Right cardiac atrium (tissue), 5 donors: ENCODE measurements around the gene F8A2. TPM values are rescaled to one million over a fixed set of nuclear protein-coding genes. Genes with fewer than 3 reads are reported as not detected.
"Not testable (repeated sequence)": the region's sequence is repeated elsewhere in the genome, so short reads cannot be mapped to it uniquely, and the experiment has no call there.

Experiments
- ATAC-seq, 2 donors: fragments of 200-7000 bp; cut with Tn5 transposase; one replicate each; pipeline versions ENCODE4 v1.8.0 to v1.9.1; 2020; ENCODE audit warnings: moderate library complexity in 2 of 2, mild to moderate bottlenecking in 1 of 2
- DNase-seq, 3 donors: peaks; one replicate each; pipeline ENCODE4 v3.0.0-alpha.2; 2020
- H3K27ac ChIP-seq: one replicate; pipeline ENCODE4 v1.5.1; 2013; ENCODE audit warnings: mild to moderate bottlenecking, low read length, control low read depth, moderate library complexity
- H3K27me3 ChIP-seq: one replicate; pipeline ENCODE4 v1.6.1; 2013; ENCODE audit not compliant: control insufficient read depth, insufficient read depth
- H3K4me1 ChIP-seq: one replicate; pipeline ENCODE4 v1.6.1; 2013; ENCODE audit warnings: low read length; ENCODE audit not compliant: control insufficient read depth, insufficient read depth
- H3K4me3 ChIP-seq: one replicate; pipeline ENCODE4 v1.5.1; 2013; ENCODE audit warnings: low read length, control low read depth
- H3K9me3 ChIP-seq: one replicate; pipeline ENCODE4 v1.6.1; 2013; ENCODE audit warnings: low read length; ENCODE audit not compliant: control insufficient read depth
- WGBS: extraction: QIAGEN DNeasy Blood & Tissue Kit; methylation state at CpG from one replicate; pipeline ENCODE4 v1.1.7; 2013; 5-methylcytosine and 5-hydroxymethylcytosine counted together
- intact Hi-C, 4 donors: fragments of 100-400 bp; cut with DNase I; formaldehyde crosslinking; loops; one replicate each; pipeline versions ENCODE4 v1.11.0 to v1.14.0; 2022 to 2023
- microRNA-seq, 2 donors: library from miRNA; unstranded; fragments of <30 nt; microRNA quantifications; one replicate each; pipeline ENCODE4 v1.2.0, GENCODE V29; 2020 to 2021
- polyA plus RNA-seq: library from polyadenylated mRNA; stranded (reverse); fragments of 200-250 nt; gene quantifications from one replicate; pipeline ENCODE4 v1.2.3, GENCODE V29; 2013
- total RNA-seq, 4 donors: library from RNA; stranded (reverse); fragmentation: NEBNext Ultra II Directional; extraction: Animal tissue kit (Norgen Biotek cat#: 25700); gene quantifications; one replicate each; pipeline ENCODE4 v1.2.1, GENCODE V29; 2021
- donor health status: healthy with polysubstance abuse.
- donor health status: DM: no; HTN: yes; CAD: no.
- donor health status: DM: no; HTN: no; CAD: no.
- donor health status: DM: no; HTN: yes; CAD: no; lungs with severe emphysema.
- donor health status: DM: yes; HTN: yes; CAD: no.

Gene F8A2
- total and polyA plus RNA-seq, 5 donors = not detected

DNA sequence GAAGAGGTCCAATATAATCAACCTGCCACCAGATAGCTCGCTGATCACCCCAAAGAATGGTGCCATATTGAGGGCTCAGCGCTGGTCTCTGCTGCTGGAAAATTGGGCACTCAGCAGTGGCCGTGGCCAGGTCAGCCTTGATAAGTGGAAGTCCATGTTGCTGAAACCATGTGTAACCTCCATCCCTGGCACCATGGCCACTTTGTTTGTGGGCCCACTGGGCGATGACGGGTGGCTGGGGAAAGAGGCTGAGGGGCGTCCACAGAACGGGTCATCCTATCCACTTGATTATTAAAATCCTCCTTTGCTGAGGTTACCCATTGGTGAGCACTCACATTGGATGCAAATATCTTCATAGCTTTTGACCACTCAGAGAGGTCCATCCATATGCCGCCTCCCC is 7.7 kb downstream of the F8A2 start:
- intact Hi-C loops = no loop called here
- no peaks in the 10 kb centered on the region for H3K9me3 ChIP-seq
- 98% methylated on average over 8 of the region's 8 CpGs for WGBS
- H3K27me3 ChIP-seq = no peaks in the 10 kb centered on the region
- H3K27ac ChIP-seq = no peak overlapping the region
- H3K4me3 ChIP-seq = no peak overlapping the region
- no peak for DNase-seq
- ATAC-seq = no peak
- no peaks in the 10 kb centered on the region for H3K4me1 ChIP-seq

DNA sequence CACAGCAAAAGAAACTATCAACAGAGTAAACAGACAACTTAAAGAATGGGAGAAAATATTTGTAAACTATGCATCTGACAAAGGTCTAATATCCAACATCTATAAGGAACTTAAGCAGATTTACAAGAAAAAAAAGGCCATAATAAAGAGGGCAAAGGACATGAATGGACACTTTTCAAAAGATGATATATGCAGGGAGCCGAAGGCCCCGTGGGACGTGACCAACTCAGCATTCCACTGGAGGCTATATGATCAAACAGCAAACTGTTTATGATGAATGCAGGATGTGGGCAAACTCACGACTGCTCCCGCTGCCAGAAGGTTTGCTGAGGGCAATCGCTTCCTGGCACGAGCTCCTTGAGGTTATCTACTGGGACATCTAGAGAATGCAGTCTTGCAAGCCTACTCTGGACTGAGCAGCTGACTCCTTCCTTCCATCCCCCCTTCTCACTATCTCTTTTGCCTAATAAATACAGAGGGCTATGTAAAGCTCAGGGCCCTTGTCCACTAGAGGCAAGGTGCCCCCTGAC is 12.9 kb downstream of the F8A2 start:
- 94% methylated on average over 7 of the region's 7 CpGs for WGBS
- intact Hi-C loops, H3K4me3 ChIP-seq: not testable (repeated sequence)

DNA sequence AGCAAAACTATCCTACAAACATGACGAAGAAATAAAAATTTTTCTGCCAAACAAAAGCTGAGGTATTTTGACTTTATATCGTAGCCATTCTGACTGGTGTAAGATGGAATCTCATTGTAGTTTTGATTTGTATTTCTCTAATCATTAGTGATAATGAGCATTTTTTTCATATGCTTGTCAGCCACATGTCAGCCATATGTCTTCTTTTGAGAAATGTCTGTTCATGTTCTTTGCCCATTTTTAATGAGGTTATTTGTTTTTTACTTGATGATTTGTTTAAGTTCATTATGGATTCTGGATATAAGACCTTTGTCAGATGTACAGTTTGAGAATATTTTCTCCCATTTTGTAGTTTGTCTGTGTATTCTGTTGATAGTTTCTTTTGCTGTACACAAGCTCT is 24.5 kb downstream of the F8A2 start:
- no peak overlapping the region for H3K27ac ChIP-seq
- no peak for DNase-seq
- no peaks in the 10 kb centered on the region for H3K9me3 ChIP-seq
- H3K4me1 ChIP-seq = no peaks in the 10 kb centered on the region
- intact Hi-C loops = no loop called here
- WGBS = 91% methylated on average over 2 of the region's 2 CpGs
- no peaks in the 10 kb centered on the region for H3K27me3 ChIP-seq
- no peak for ATAC-seq
- H3K4me3 ChIP-seq = no peak overlapping the region

More for the DNA sequence above, 12.9 kb downstream of the F8A2 start:
- DNase-seq, H3K9me3 ChIP-seq, H3K27ac ChIP-seq, H3K27me3 ChIP-seq, ATAC-seq, H3K4me1 ChIP-seq: not testable (repeated sequence)

DNA sequence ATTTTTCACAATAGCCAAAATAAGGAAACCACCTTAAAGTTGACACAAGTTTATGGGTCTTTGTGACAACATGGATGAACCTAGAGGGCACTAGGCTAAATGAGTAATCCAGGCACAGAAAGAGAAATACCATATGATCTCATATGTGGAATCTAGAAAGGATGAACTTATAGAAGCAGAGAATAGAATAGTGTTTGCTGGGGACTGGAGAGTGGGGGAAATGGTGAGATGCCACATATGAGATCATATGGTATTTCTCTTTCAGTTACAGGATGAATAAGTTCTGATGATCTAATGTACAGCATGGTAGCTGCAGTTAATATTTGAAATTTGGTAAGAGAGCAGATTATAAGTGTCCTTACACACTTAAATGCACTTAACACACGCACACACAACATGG is 35.9 kb downstream of the F8A2 start:
- no peak overlapping the region for H3K27ac ChIP-seq
- no peak overlapping the region for H3K4me3 ChIP-seq
- intact Hi-C loops = no loop called here
- no peaks in the 10 kb centered on the region for H3K9me3 ChIP-seq
- WGBS = 91% methylated on average over 1 of the region's 1 CpG
- no peaks in the 10 kb centered on the region for H3K4me1 ChIP-seq
- no peak for DNase-seq
- no peaks in the 10 kb centered on the region for H3K27me3 ChIP-seq
- ATAC-seq = no peak

Small RNA genes lying within 50 kb of the gene (microRNA-seq; reads per million reads assigned to microRNA genes)
- 0 reads per million in 2 donors for gene MIR1184-2

Other genes starting within 250 kb of the F8A2 start
- 10 to 100 TPM; 57.8 to 70.4 (median 65.6) TPM for gene VBP1, start 165.6 kb upstream of the F8A2 start, total RNA-seq
- gene VBP1, start 165.6 kb upstream of the F8A2 start, polyA plus RNA-seq = 62.5 TPM
- gene RAB39B, start 117.6 kb upstream of the F8A2 start, total RNA-seq = 1 to 10 TPM in 1 of 4 donors, under 1 TPM in 3; 0.31 to 2.2 (median 0.71) TPM
- gene RAB39B, start 117.6 kb upstream of the F8A2 start, polyA plus RNA-seq = 0.63 TPM
- gene CLIC2, start 47.5 kb upstream of the F8A2 start, total RNA-seq = 10 to 100 TPM; 13.0 to 23.3 (median 19.6) TPM
- gene CLIC2, start 47.5 kb upstream of the F8A2 start, polyA plus RNA-seq = 7.7 TPM
- 10 to 100 TPM in 1 of 4 donors, 1 to 10 TPM in 2, under 1 TPM in 1; 0.18 to 16.5 (median 7.0) TPM for gene F8A3, start 76.5 kb downstream of the F8A2 start, total RNA-seq
- 0.09 TPM for gene F8A3, start 76.5 kb downstream of the F8A2 start, polyA plus RNA-seq
- 1 to 10 TPM in 1 of 4 donors, under 1 TPM in 3; 0.71 to 1.1 (median 0.87) TPM for gene SPRY3, start 230.5 kb downstream of the F8A2 start, total RNA-seq
- 0.43 TPM for gene SPRY3, start 230.5 kb downstream of the F8A2 start, polyA plus RNA-seq
- gene TMLHE, start 230.9 kb downstream of the F8A2 start, total RNA-seq = 10 to 100 TPM; 28.2 to 37.0 (median 31.8) TPM
- 16.3 TPM for gene TMLHE, start 230.9 kb downstream of the F8A2 start, polyA plus RNA-seq